Tibial nerve (tissue), 4 donors: Measurements from ENCODE around the gene LEMD2. TPM values are rescaled to one million over a fixed set of nuclear protein-coding genes. Genes with fewer than 3 reads are reported as not detected.
A peak's percentile ranks its signal among the peaks of the same experiment; 100 is the strongest.

Experiments used
- DNase-seq, 2 donors: peaks; one replicate each; pipeline ENCODE4 v3.0.0-alpha.2; 2019; ENCODE audit warnings: low spot score in 2 of 2
- H3K27ac ChIP-seq, 4 donors: fragments of 200-600 bp; sonication (generic) in 3 of 4; one replicate each; pipeline ENCODE4 v1.5.1; 2017 to 2019; ENCODE audit warnings: mild to moderate bottlenecking in 1 of 4
- H3K27me3 ChIP-seq, 2 donors: fragments of 200-600 bp; sonication (generic) in 1 of 2; one replicate each; pipeline versions ENCODE4 v1.5.1 to v1.6.0; 2017 to 2019
- H3K36me3 ChIP-seq, 3 donors: fragments of 200-600 bp; sonication (generic); one replicate each; pipeline ENCODE4 v1.5.1; 2018 to 2019
- H3K4me1 ChIP-seq, 4 donors: fragments of 200-600 bp; sonication (generic) in 3 of 4; one replicate each; pipeline ENCODE4 v1.5.1; 2017 to 2019
- H3K4me3 ChIP-seq, 4 donors: fragments of 200-600 bp; sonication (generic) in 3 of 4; one replicate each; pipeline ENCODE4 v1.5.1; 2017 to 2019; ENCODE audit warnings: mild to moderate bottlenecking in 1 of 4, moderate library complexity in 1 of 4
- H3K9me3 ChIP-seq, 4 donors: fragments of 200-600 bp; sonication (generic) in 3 of 4; one replicate each; pipeline ENCODE4 v1.5.1; 2017 to 2019
- EP300 ChIP-seq, 2 donors: sonication (generic); formaldehyde crosslinking; IDR thresholded peaks; one replicate each; pipeline ENCODE4 v1.6.1; 2017; ENCODE audit warnings: antibody characterized with exemption in 2 of 2, mild to moderate bottlenecking in 1 of 2
- POLR2A ChIP-seq, 2 donors: fragments of 450-650 bp; IDR thresholded peaks; one replicate each; pipeline ENCODE4 v1.6.1; 2017; ENCODE audit warnings: antibody characterized with exemption in 2 of 2, mild to moderate bottlenecking in 2 of 2, moderate library complexity in 2 of 2
- WGBS, 2 donors: methylation state at CpG; one replicate each; pipeline ENCODE4 v1.1.5; 2018; 5-methylcytosine and 5-hydroxymethylcytosine counted together
- total RNA-seq, 4 donors: library from RNA; depleted of rRNA; stranded (reverse); fragments of >200 nt; gene quantifications; one replicate each; pipeline ENCODE4 v1.1.0, GENCODE V29; 2016
- TF ChIP-seq, protein P1 (sequence below), 5 experiments: fragments of 200-600 bp in 3 of 5; fragments of 450-650 bp in 2 of 5; sonication (generic) in 3 of 5; IDR thresholded peaks; one replicate each; pipeline ENCODE4 v1.5.1; 2016 to 2019; ENCODE audit warnings: antibody characterized with exemption in 5 of 5, mild to moderate bottlenecking in 3 of 5, moderate library complexity in 2 of 5

The LEMD2 gene
- total RNA-seq, 4 donors from 2014 or later, result 55.7 to 97.8 (median 70.1) TPM

DNA sequence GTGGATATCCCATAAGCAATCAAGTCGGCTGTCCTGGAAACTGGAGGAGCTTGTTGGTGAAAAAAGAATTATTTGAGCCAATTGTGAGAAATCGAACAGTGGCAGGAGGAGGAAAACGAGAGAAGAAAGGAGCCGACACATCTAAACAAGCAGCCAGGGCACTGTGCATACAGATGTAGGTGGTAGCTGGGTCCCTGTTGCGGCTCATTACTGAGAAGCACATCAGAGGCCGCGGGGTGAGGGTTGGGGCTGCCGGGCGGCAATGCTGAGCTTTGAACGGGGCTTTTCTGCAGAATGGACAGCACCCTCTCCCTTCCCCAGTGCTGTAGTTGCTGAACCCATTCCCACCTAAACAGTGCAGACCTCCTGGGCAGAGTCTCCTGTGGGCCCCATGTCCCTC, 4.1 kb upstream of the LEMD2 start:
- H3K4me1 ChIP-seq, result peaks cover 0 to 2% (median 0%) of the 10 kb centered on the region in 4 donors
- H3K36me3 ChIP-seq, result no peaks in the 10 kb centered on the region
- 41 to 42% methylated on average over 10 of the region's 10 CpGs for WGBS, 2 donors
- no peak overlapping the region for H3K27ac ChIP-seq
- DNase-seq, result no peak
- H3K9me3 ChIP-seq, result no peaks in the 10 kb centered on the region
- no peak overlapping the region for H3K4me3 ChIP-seq
- TF ChIP-seq, protein P1, sequence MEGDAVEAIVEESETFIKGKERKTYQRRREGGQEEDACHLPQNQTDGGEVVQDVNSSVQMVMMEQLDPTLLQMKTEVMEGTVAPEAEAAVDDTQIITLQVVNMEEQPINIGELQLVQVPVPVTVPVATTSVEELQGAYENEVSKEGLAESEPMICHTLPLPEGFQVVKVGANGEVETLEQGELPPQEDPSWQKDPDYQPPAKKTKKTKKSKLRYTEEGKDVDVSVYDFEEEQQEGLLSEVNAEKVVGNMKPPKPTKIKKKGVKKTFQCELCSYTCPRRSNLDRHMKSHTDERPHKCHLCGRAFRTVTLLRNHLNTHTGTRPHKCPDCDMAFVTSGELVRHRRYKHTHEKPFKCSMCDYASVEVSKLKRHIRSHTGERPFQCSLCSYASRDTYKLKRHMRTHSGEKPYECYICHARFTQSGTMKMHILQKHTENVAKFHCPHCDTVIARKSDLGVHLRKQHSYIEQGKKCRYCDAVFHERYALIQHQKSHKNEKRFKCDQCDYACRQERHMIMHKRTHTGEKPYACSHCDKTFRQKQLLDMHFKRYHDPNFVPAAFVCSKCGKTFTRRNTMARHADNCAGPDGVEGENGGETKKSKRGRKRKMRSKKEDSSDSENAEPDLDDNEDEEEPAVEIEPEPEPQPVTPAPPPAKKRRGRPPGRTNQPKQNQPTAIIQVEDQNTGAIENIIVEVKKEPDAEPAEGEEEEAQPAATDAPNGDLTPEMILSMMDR (IDR thresholded peaks at IDR 0.05), result no peak
- TF ChIP-seq POLR2A (IDR thresholded peaks at IDR 0.05) (no peak), EP300 (IDR thresholded peaks at IDR 0.05) (no peak)
- H3K27me3 ChIP-seq, result peaks cover 0 to 49% of the 10 kb centered on the region in 2 donors

DNA sequence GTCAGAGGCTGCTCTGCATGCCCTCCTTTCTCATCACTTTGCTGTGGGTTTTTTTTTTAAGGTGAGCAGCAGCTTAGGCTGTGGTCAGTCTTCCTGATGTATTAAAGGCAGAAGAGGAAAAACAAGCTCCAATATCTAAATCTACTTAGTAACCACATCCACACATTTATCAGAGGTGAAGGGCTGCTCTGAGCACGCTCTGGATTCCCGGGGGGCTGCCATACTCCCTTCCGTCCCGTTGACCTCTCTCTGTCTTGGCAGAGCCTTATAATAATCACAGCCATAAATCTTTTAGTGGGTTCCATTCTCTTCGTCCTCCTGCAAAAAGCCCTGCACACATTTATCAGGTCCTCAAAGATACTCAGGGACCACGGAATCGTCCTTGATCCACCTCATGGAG, 2.7 kb upstream of the LEMD2 start:
- H3K9me3 ChIP-seq, result no peaks in the 10 kb centered on the region
- H3K36me3 ChIP-seq, result no peaks in the 10 kb centered on the region
- H3K4me3 ChIP-seq, result no peak overlapping the region
- TF ChIP-seq EP300 (IDR thresholded peaks at IDR 0.05) (no peak), POLR2A (IDR thresholded peaks at IDR 0.05) (no peak)
- TF ChIP-seq, protein P1 (IDR thresholded peaks at IDR 0.05), result no peak
- WGBS, 2 donors, result 63% methylated on average over 7 of the region's 7 CpGs
- peaks cover 0 to 16% (median 12%) of the 10 kb centered on the region in 4 donors for H3K4me1 ChIP-seq
- no peak overlapping the region for H3K27ac ChIP-seq
- no peak for DNase-seq
- H3K27me3 ChIP-seq, result peaks cover 0 to 36% of the 10 kb centered on the region in 2 donors

DNA sequence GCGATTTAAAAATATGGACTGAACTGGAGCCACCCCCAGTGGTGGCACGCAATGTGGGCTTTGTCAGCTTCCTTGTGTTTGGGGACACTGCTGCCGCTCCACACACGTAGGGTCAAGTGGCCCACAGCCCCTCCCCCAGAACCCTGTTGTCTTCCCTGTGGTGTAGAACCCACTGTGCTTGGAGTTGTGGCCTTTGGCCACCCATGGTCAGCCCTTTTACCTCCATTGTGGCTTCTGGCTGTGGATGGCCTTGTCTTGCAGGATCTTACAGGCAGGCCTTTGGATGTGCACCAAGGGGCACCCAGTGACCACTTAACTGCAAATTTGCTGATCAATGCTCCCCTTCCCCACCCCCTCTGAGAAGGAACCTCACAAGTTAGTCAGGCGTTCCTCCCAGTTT, 2.0 kb upstream of the LEMD2 start:
- no peak for DNase-seq
- no peaks in the 10 kb centered on the region for H3K9me3 ChIP-seq
- no peak overlapping the region for H3K4me3 ChIP-seq
- peaks cover 0 to 23% (median 17%) of the 10 kb centered on the region in 4 donors for H3K4me1 ChIP-seq
- H3K36me3 ChIP-seq, result peaks cover 0 to under 1% (median 0%) of the 10 kb centered on the region in 3 donors
- TF ChIP-seq, protein P1 (IDR thresholded peaks at IDR 0.05), result no peak
- TF ChIP-seq POLR2A (IDR thresholded peaks at IDR 0.05) (no peak), EP300 (IDR thresholded peaks at IDR 0.05) (no peak)
- whole genome bisulfite sequencing, 2 donors, result 84 to 89% methylated on average over 5 of the region's 5 CpGs
- peaks cover 0 to 29% of the 10 kb centered on the region in 2 donors for H3K27me3 ChIP-seq
- no peak overlapping the region for H3K27ac ChIP-seq

DNA sequence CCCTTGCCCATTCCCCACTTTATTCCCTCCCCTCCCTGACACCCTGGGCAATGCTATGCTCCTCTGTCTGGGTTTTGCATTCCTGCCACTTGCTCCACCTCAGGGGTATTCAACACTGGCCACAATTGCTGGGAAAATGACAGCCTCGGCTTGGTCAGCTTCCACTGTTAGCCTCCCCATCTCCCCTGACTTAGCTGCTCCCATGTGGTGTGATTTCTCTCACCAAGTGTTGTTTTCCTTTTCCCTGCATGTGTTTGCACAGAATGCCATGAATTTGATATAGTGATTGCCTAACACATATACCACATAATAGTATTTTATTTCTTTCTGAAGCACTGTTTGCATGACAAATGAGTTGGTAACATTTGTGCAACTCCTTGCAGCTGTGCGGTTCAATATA, 1.4 kb upstream of the LEMD2 start:
- H3K27me3 ChIP-seq, result peaks cover 0 to 23% of the 10 kb centered on the region in 2 donors
- H3K27ac ChIP-seq, result no peak overlapping the region
- peaks cover 0 to 6% (median 0%) of the 10 kb centered on the region in 3 donors for H3K36me3 ChIP-seq
- no peaks in the 10 kb centered on the region for H3K9me3 ChIP-seq
- TF ChIP-seq, protein P1 (IDR thresholded peaks at IDR 0.05), result no peak
- no peak for TF ChIP-seq EP300 (IDR thresholded peaks at IDR 0.05)
- no peak for TF ChIP-seq POLR2A (IDR thresholded peaks at IDR 0.05)
- WGBS, 2 donors, result 68 to 81% methylated on average over 2 of the region's 2 CpGs
- DNase-seq, result no peak
- H3K4me3 ChIP-seq, result no peak overlapping the region
- H3K4me1 ChIP-seq, result peaks cover 0 to 28% (median 22%) of the 10 kb centered on the region in 4 donors

DNA sequence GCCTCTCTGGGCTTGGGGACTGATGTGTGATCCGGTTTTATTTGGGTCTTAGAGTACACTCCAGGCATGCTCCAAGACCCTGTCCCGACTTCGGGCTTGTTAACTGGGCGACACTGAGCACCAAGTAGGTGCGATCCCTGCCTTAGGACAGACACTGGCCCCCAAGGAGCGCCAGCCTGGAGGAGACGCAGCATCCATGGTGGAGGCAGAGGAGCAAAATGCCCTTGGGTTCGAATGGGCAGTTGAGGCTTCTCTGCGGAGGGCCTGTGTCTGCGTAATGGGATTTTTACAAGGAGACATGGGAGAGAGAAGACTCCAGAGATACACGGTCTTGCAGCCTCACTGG, 593 bp upstream of the LEMD2 start:
- DNase-seq, result no peak
- H3K9me3 ChIP-seq, result no peaks in the 10 kb centered on the region
- H3K4me1 ChIP-seq, result peaks cover 0 to 37% (median 24%) of the 10 kb centered on the region in 4 donors
- H3K36me3 ChIP-seq, result peaks cover 0 to 15% (median 0%) of the 10 kb centered on the region in 3 donors
- H3K4me3 ChIP-seq, result peak overlapping the region in 2 of 4 donors; percentile 71 to 89
- peak overlapping the region in 3 of 4 donors; percentile 33 to 98 (median 97) for H3K27ac ChIP-seq
- TF ChIP-seq, protein P1 (IDR thresholded peaks at IDR 0.05), result no peak
- no peak for TF ChIP-seq EP300 (IDR thresholded peaks at IDR 0.05)
- no peak for TF ChIP-seq POLR2A (IDR thresholded peaks at IDR 0.05)
- peaks cover 0 to 15% of the 10 kb centered on the region in 2 donors for H3K27me3 ChIP-seq
- 93 to 94% methylated on average over 11 of the region's 11 CpGs for WGBS, 2 donors
